H1 (cell line): ENCODE measurements around the gene CST7. TPM values are rescaled to one million over a fixed set of nuclear protein-coding genes. Genes with fewer than 3 reads are reported as not detected.

Source experiments
- CTCF ChIA-PET: fragments of 300-600 bp; sonication (Branson Sonifier 250); formaldehyde crosslinking; loops from one replicate; lab custom pipeline; 2021; ENCODE audit not compliant: partially characterized antibody; lab: Charles Lee
- POLR2A ChIA-PET: fragments of 300-600 bp; sonication (Branson Sonifier 250); formaldehyde crosslinking; loops from one replicate; lab custom pipeline; 2021; ENCODE audit warnings: inconsistent platforms; ENCODE audit not compliant: partially characterized antibody; lab: Charles Lee
- DNase-seq, 2 experiments: peaks; one replicate each; pipeline versions ENCODE4 v3.0.0 to v3.0.0-alpha.2; 2010 to 2022; ENCODE audit warnings: low spot score in 2 of 2, low read depth in 1 of 2, mixed read lengths in 1 of 2
- FAIRE-seq: peaks from 2 replicates; lab custom pipeline; 2011; peaks lifted over from hg19 to GRCh38; lab: Jason Lieb, UNC
- H2AFZ ChIP-seq: 2 replicates; pipeline ENCODE4 v1.8.1; 2012; ENCODE audit warnings: low read length, inconsistent platforms
- H2AK5ac ChIP-seq: 2 replicates; pipeline ENCODE4 v1.6.1; 2013; ENCODE audit warnings: low read depth, low read length
- H2BK120ac ChIP-seq: replicated peaks from 2 replicates; pipeline ENCODE3; 2013; ENCODE audit warnings: low read depth, low read length, inconsistent platforms
- H2BK12ac ChIP-seq: 2 replicates; pipeline ENCODE4 v1.6.1; 2013; ENCODE audit warnings: low read depth, low read length
- H2BK15ac ChIP-seq: 2 replicates; pipeline ENCODE4 v1.6.1; 2013; ENCODE audit warnings: low read length
- H2BK20ac ChIP-seq: 2 replicates; pipeline ENCODE4 v1.6.1; 2013; ENCODE audit warnings: low read length
- H2BK5ac ChIP-seq: 2 replicates; pipeline ENCODE4 v1.6.1; 2013; ENCODE audit warnings: low read depth, low read length
- H3K14ac ChIP-seq: 2 replicates; pipeline ENCODE4 v1.6.1; 2013; ENCODE audit warnings: inconsistent platforms; ENCODE audit not compliant: insufficient read length
- H3K18ac ChIP-seq: 2 replicates; pipeline ENCODE4 v1.6.1; 2013; ENCODE audit warnings: low read length; ENCODE audit errors: extremely low read depth
- H3K23ac ChIP-seq: 2 replicates; pipeline ENCODE4 v1.6.1; 2013; ENCODE audit warnings: inconsistent platforms; ENCODE audit not compliant: insufficient read length
- H3K23me2 ChIP-seq: 2 replicates; pipeline ENCODE4 v1.6.1; 2013; ENCODE audit warnings: low read depth, low read length
- H3K27ac ChIP-seq: 2 replicates; pipeline ENCODE4 v1.6.1; 2011; ENCODE audit warnings: low read depth, low read length, inconsistent platforms
- H3K27me3 ChIP-seq, 4 experiments: replicated peaks in 1 of 4; 1 replicate in 1 of 4; 2 replicates in 3 of 4; pipeline versions ENCODE4 v1.6.1 to v1.8.1; 2011 to 2013; ENCODE audit warnings: low read length in 3 of 4, mild to moderate bottlenecking in 3 of 4, inconsistent platforms in 2 of 4, mixed read lengths in 2 of 4, moderate library complexity in 1 of 4; ENCODE audit not compliant: control insufficient read depth in 3 of 4, insufficient read depth in 3 of 4; ENCODE audit errors: extremely low read depth in 1 of 4
- H3K36me3 ChIP-seq, 4 experiments: 2 replicates each; pipeline versions ENCODE4 v1.6.1 to v1.8.1; 2011 to 2013; ENCODE audit warnings: mild to moderate bottlenecking in 4 of 4, low read length in 3 of 4, moderate library complexity in 2 of 4, control low read depth in 1 of 4, inconsistent platforms in 1 of 4; ENCODE audit not compliant: insufficient read depth in 4 of 4, control insufficient read depth in 2 of 4
- H3K4ac ChIP-seq: replicated peaks from 2 replicates; pipeline ENCODE3; 2013; ENCODE audit warnings: low read length, low read depth, mixed read lengths, inconsistent platforms; ENCODE audit not compliant: insufficient read length
- H3K4me1 ChIP-seq, 4 experiments: replicated peaks in 1 of 4; 1 replicate in 1 of 4; 2 replicates in 3 of 4; pipeline versions ENCODE4 v1.6.1 to v1.8.1; 2011 to 2013; ENCODE audit warnings: low read length in 3 of 4, inconsistent platforms in 2 of 4, mixed read lengths in 1 of 4; ENCODE audit not compliant: insufficient read depth in 4 of 4, control insufficient read depth in 3 of 4
- H3K4me2 ChIP-seq, 2 experiments: 2 replicates each; pipeline versions ENCODE4 v1.6.1 to v1.8.1; 2011 to 2013; ENCODE audit warnings: low read depth in 2 of 2, low read length in 2 of 2, control low read depth in 1 of 2, inconsistent platforms in 1 of 2, mild to moderate bottlenecking in 1 of 2; ENCODE audit not compliant: insufficient read depth in 1 of 2
- H3K4me3 ChIP-seq, 4 experiments: fragments of 200-600, 300-600 bp in 1 of 4; sonication (generic), shearing (Covaris generic), sonication (Bioruptor Twin) in 1 of 4; 2 replicates each; pipeline versions ENCODE4 v1.5.1 to v1.8.1; 2011 to 2016; ENCODE audit warnings: low read length in 4 of 4, low read depth in 3 of 4, control low read depth in 2 of 4, inconsistent platforms in 2 of 4, mild to moderate bottlenecking in 2 of 4, mixed read lengths in 1 of 4, moderate library complexity in 1 of 4; ENCODE audit not compliant: insufficient read depth in 2 of 4; ENCODE audit errors: extremely low read depth in 1 of 4
- H3K56ac ChIP-seq: replicated peaks from 2 replicates; pipeline ENCODE3; 2013; ENCODE audit warnings: low read depth, mild to moderate bottlenecking, mixed read lengths, low read length, inconsistent platforms; ENCODE audit not compliant: insufficient read length
- H3K79me1 ChIP-seq: 2 replicates; pipeline ENCODE4 v1.6.1; 2013; ENCODE audit warnings: low read depth, low read length, control low read depth
- H3K79me2 ChIP-seq, 2 experiments: 2 replicates each; pipeline versions ENCODE4 v1.6.1 to v1.8.1; 2012 to 2013; ENCODE audit warnings: low read length in 2 of 2, mild to moderate bottlenecking in 2 of 2, inconsistent platforms in 1 of 2; ENCODE audit not compliant: insufficient read depth in 2 of 2, control insufficient read depth in 1 of 2
- H3K9ac ChIP-seq, 4 experiments: replicated peaks in 1 of 4; 1 replicate in 1 of 4; 2 replicates in 3 of 4; pipeline versions ENCODE4 v1.6.1 to v1.8.1; 2011 to 2013; ENCODE audit warnings: low read depth in 3 of 4, low read length in 3 of 4, control low read depth in 2 of 4, mild to moderate bottlenecking in 2 of 4, moderate library complexity in 2 of 4, inconsistent platforms in 1 of 4; ENCODE audit errors: extremely low read depth in 1 of 4
- H3K9me3 ChIP-seq, 2 experiments: 2 replicates each; pipeline versions ENCODE4 v1.6.1 to v1.8.1; 2012 to 2013; ENCODE audit warnings: mild to moderate bottlenecking in 2 of 2, moderate library complexity in 2 of 2, control low read depth in 1 of 2, inconsistent platforms in 1 of 2, low read depth in 1 of 2, low read length in 1 of 2, mixed read lengths in 1 of 2; ENCODE audit not compliant: insufficient read depth in 2 of 2
- H4K20me1 ChIP-seq, 2 experiments: replicated peaks in 1 of 2; 2 replicates each; pipeline versions ENCODE3 to v1.8.1; 2011 to 2013; ENCODE audit warnings: inconsistent platforms in 2 of 2, low read length in 2 of 2, mild to moderate bottlenecking in 1 of 2; ENCODE audit not compliant: insufficient read depth in 2 of 2, control insufficient read depth in 1 of 2
- H4K5ac ChIP-seq: 2 replicates; pipeline ENCODE4 v1.6.1; 2013; ENCODE audit warnings: low read length, low read depth, mixed read lengths, inconsistent platforms; ENCODE audit not compliant: insufficient read length
- H4K8ac ChIP-seq: 2 replicates; pipeline ENCODE4 v1.8.0; 2013; ENCODE audit warnings: mild to moderate bottlenecking, moderate library complexity, low read length, inconsistent platforms; ENCODE audit not compliant: insufficient read depth; ENCODE audit errors: extremely low read depth
- H4K91ac ChIP-seq: replicated peaks from 2 replicates; pipeline ENCODE3; 2013; ENCODE audit warnings: low read length, mixed read lengths, inconsistent platforms; ENCODE audit not compliant: insufficient read length
- KDM5A ChIP-seq: fragments of 200-600 bp; IDR thresholded peaks from 2 replicates; pipeline ENCODE4 v1.7.1; 2012; ENCODE audit warnings: mild to moderate bottlenecking, low read length, inconsistent platforms, mixed read lengths
- PHF8 ChIP-seq: fragments of 200-600 bp; sonication (generic); conservative IDR thresholded peaks from 2 replicates; pipeline ENCODE4 v1.7.1; 2012; ENCODE audit warnings: low read depth, mild to moderate bottlenecking, inconsistent platforms, low read length, moderate library complexity
- WGBS, 2 experiments: shearing (Covaris generic) in 1 of 2; methylation state at CpG; one replicate each; pipeline versions ENCODE4 v1.1.6 to v1.1.7; 2013 to 2015; ENCODE audit warnings: low lambda C conversion rate in 2 of 2, mixed read lengths in 2 of 2, inconsistent platforms in 1 of 2, low coverage in 1 of 2, missing lambda C conversion rate in 1 of 2; ENCODE audit not compliant: insufficient replicate concordance in 2 of 2, insufficient coverage in 1 of 2, insufficient read length in 1 of 2; ENCODE audit errors: extremely low coverage in 1 of 2, missing lambda C conversion rate in 1 of 2; 5-methylcytosine and 5-hydroxymethylcytosine counted together
- polyA plus RNA-seq, 7 experiments: library from polyadenylated mRNA; depleted of rRNA in 3 of 7; stranded (reverse) in 5 of 7; unstranded in 2 of 7; fragments of >200 nt in 5 of 7; fragments of 200-250 nt in 2 of 7; gene quantifications; 1 replicate in 5 of 7; 2 replicates in 1 of 7; 4 replicates in 1 of 7; pipeline versions ENCODE4 v1.2.1 to v1.2.3, GENCODE V29; 2011 to 2013; ENCODE audit warnings: missing spikeins in 2 of 7, mixed read lengths in 2 of 7
- total RNA-seq: library from RNA; stranded (reverse); fragmentation: NEBNext Ultra II Directional; extraction: Animal tissue kit (Norgen Biotek cat#: 25700); gene quantifications from 2 replicates; pipeline ENCODE4 v1.2.1, GENCODE V29; 2021

The CST7 gene
- total and polyA plus RNA-seq, 2 of the 8 experiments (the other 6 are each of a cell fraction or from before 2014, with no cell fraction given) = not detected

DNA sequence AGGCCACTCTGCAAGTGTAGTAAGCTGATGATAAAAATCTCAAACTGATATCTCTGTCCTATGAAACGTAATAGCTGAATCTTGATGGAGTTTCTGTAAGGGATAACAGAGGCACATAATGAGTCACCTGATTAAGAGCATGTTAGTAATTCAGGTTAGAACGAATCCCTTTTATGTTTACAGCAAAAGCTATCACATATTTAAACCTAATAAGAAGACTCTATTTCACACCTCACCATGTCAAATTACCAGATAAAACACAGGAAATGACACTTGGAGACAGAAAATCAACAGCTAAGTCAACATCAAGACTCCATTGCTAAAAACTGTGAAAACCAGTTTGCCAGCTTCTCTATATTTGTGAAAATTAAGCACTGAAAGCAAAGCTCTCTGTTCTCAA lies 11.8 kb downstream of the CST7 start:
- no peak overlapping the region for H2BK20ac ChIP-seq
- H3K4me1 ChIP-seq = no peaks in the 10 kb centered on the region
- no peak overlapping the region for H3K14ac ChIP-seq
- FAIRE-seq (no peak), DNase-seq (no peak)
- H3K23ac ChIP-seq = no peak overlapping the region
- H3K27me3 ChIP-seq = no peaks in the 10 kb centered on the region
- H3K9me3 ChIP-seq = no peaks in the 10 kb centered on the region
- no peak overlapping the region for H3K18ac ChIP-seq
- no peak overlapping the region for H2AK5ac ChIP-seq
- no peak overlapping the region for H3K27ac ChIP-seq
- 84% methylated on average over 2 of the region's 2 CpGs; no CpG with 5 or more reads in 1 of the 2 experiments for WGBS, 2 experiments
- H4K91ac ChIP-seq = no peak overlapping the region
- H3K4me3 ChIP-seq = no peak overlapping the region
- H3K23me2 ChIP-seq = no peaks in the 10 kb centered on the region
- TF ChIP-seq KDM5A (no peak), PHF8 (no peak)
- ChIA-PET POLR2A (no interaction called here), CTCF (interaction anchor here (0.9 to 1.6 kb wide), 4 partner anchors 8 to 286 kb away, joined by 3 to 6 read pairs (median 4); no protein-coding TSS in a partner anchor)
- H4K5ac ChIP-seq = no peak overlapping the region
- no peaks in the 10 kb centered on the region for H3K79me2 ChIP-seq
- H3K4me2 ChIP-seq = no peak overlapping the region
- H2BK12ac ChIP-seq = no peak overlapping the region
- no peak overlapping the region for H3K4ac ChIP-seq
- no peak overlapping the region for H2AFZ ChIP-seq
- no peaks in the 10 kb centered on the region for H3K79me1 ChIP-seq
- H2BK5ac ChIP-seq = no peak overlapping the region
- no peak overlapping the region for H3K56ac ChIP-seq
- no peak overlapping the region for H2BK15ac ChIP-seq
- no peak overlapping the region for H3K9ac ChIP-seq
- no peak overlapping the region for H4K8ac ChIP-seq
- H2BK120ac ChIP-seq = no peak overlapping the region
- H4K20me1 ChIP-seq = peaks cover 0 to 9% of the 10 kb centered on the region in 2 experiments
- peaks cover 0 to 19% (median 9%) of the 10 kb centered on the region in 4 experiments; a peak in 5 of 8 replicates for H3K36me3 ChIP-seq
